Astrocyte (in vitro differentiated cells and primary cell): Measurements from ENCODE around the gene HMGN1. TPM values are rescaled to one million over a fixed set of nuclear protein-coding genes. Genes with fewer than 3 reads are reported as not detected.

ENCODE experiments used
- DNase-seq: peaks from one replicate; pipeline ENCODE4 v3.0.0-alpha.2; 2010; ENCODE audit warnings: low read depth
- FAIRE-seq: peaks from 2 replicates; lab custom pipeline; 2011; peaks lifted over from hg19 to GRCh38; lab: Jason Lieb, UNC
- H2AFZ ChIP-seq: 2 replicates; pipeline ENCODE4 v1.6.0; 2012; ENCODE audit warnings: low read depth, low read length, inconsistent platforms
- H3K27ac ChIP-seq: 2 replicates; pipeline ENCODE4 v1.5.1; 2011; ENCODE audit warnings: low read depth, low read length, inconsistent platforms
- H3K27me3 ChIP-seq: 2 replicates; pipeline ENCODE4 v1.6.0; 2011; ENCODE audit warnings: low read length, inconsistent platforms; ENCODE audit not compliant: insufficient read depth
- H3K36me3 ChIP-seq: 2 replicates; pipeline ENCODE4 v1.5.1; 2011; ENCODE audit warnings: low read length, inconsistent platforms; ENCODE audit not compliant: insufficient read depth
- H3K4me1 ChIP-seq: 2 replicates; pipeline ENCODE4 v1.5.1; 2011; ENCODE audit warnings: low read length, inconsistent platforms; ENCODE audit not compliant: insufficient read depth
- H3K4me2 ChIP-seq: 2 replicates; pipeline ENCODE4 v1.6.0; 2012; ENCODE audit warnings: low read length, inconsistent platforms
- H3K4me3 ChIP-seq: 2 replicates; pipeline ENCODE4 v1.5.1; 2011; ENCODE audit warnings: low read depth, mild to moderate bottlenecking, low read length, inconsistent platforms; ENCODE audit not compliant: insufficient read depth
- H3K79me2 ChIP-seq: 2 replicates; pipeline ENCODE4 v1.6.0; 2012; ENCODE audit warnings: mild to moderate bottlenecking, low read length, inconsistent platforms; ENCODE audit not compliant: insufficient read depth
- H3K9ac ChIP-seq: 2 replicates; pipeline ENCODE4 v1.6.0; 2012; ENCODE audit warnings: mild to moderate bottlenecking, low read length, inconsistent platforms
- H3K9me3 ChIP-seq: 2 replicates; pipeline ENCODE4 v1.5.1; 2012; ENCODE audit warnings: low read depth, mild to moderate bottlenecking, low read length, inconsistent platforms; ENCODE audit not compliant: insufficient read depth
- H4K20me1 ChIP-seq: 2 replicates; pipeline ENCODE4 v1.6.0; 2012; ENCODE audit warnings: low read length, inconsistent platforms; ENCODE audit not compliant: insufficient read depth
- H3K27ac Mint-ChIP-seq: one replicate; pipeline ENCODE4 v1.8.0; 2021; ENCODE audit warnings: mild to moderate bottlenecking, mixed read lengths; ENCODE audit not compliant: unreplicated experiment
- H3K27me3 Mint-ChIP-seq: one replicate; pipeline ENCODE4 v1.8.0; 2021; ENCODE audit warnings: low read depth, mixed read lengths; ENCODE audit not compliant: unreplicated experiment
- H3K36me3 Mint-ChIP-seq: one replicate; pipeline ENCODE4 v1.8.0; 2021; ENCODE audit warnings: low read depth, mixed read lengths; ENCODE audit not compliant: unreplicated experiment
- H3K4me1 Mint-ChIP-seq: one replicate; pipeline ENCODE4 v1.8.0; 2021; ENCODE audit warnings: low read depth, mixed read lengths; ENCODE audit not compliant: unreplicated experiment
- H3K4me3 Mint-ChIP-seq: one replicate; pipeline ENCODE4 v1.8.0; 2021; ENCODE audit warnings: mild to moderate bottlenecking, moderate library complexity, mixed read lengths; ENCODE audit not compliant: unreplicated experiment
- H3K9me3 Mint-ChIP-seq: one replicate; pipeline ENCODE4 v1.8.0; 2021; ENCODE audit warnings: mild to moderate bottlenecking, mixed read lengths; ENCODE audit not compliant: unreplicated experiment
- EZH2 ChIP-seq: IDR thresholded peaks from 2 replicates; pipeline ENCODE4 v1.6.1; 2012; ENCODE audit warnings: mild to moderate bottlenecking, low read length, inconsistent platforms; ENCODE audit not compliant: insufficient read depth
- total RNA-seq: library from RNA; stranded (reverse); gene quantifications from 2 replicates; pipeline ENCODE4 v1.2.1, GENCODE V29; 2021
- TF ChIP-seq, protein P1 (sequence below): IDR thresholded peaks from 2 replicates; pipeline ENCODE4 v1.5.1; 2011; ENCODE audit warnings: low read depth, mild to moderate bottlenecking, inconsistent platforms, low read length, moderate library complexity; ENCODE audit not compliant: insufficient read depth

HMGN1 gene
- total RNA-seq, 1 donor from 2014 or later: 272 TPM

- Mint-ChIP-seq H3K27ac (peak overlapping the region; percentile 71), H3K4me3 (peak overlapping the region; percentile 91), H3K4me1 (peaks cover 7% of the 10 kb centered on the region), H3K36me3 (peaks cover 2% of the 10 kb centered on the region), H3K9me3 (no peaks in the 10 kb centered on the region), H3K27me3 (no peaks in the 10 kb centered on the region)
- Histone ChIP-seq H3K4me2 (peak overlapping the region; percentile 96), H3K79me2 (peaks cover 8% of the 10 kb centered on the region), H3K27ac (peak overlapping the region; percentile 91), H3K4me1 (peaks cover 19% of the 10 kb centered on the region), H3K9me3 (no peaks in the 10 kb centered on the region), H3K9ac (peak overlapping the region; percentile 94), H2AFZ (peak overlapping the region; percentile 93), H4K20me1 (no peaks in the 10 kb centered on the region), H3K4me3 (peak overlapping the region; percentile 90), H3K27me3 (no peaks in the 10 kb centered on the region), H3K36me3 (no peaks in the 10 kb centered on the region)
- DNase-seq: no peak
- FAIRE-seq: no peak
- TF ChIP-seq, protein P1, sequence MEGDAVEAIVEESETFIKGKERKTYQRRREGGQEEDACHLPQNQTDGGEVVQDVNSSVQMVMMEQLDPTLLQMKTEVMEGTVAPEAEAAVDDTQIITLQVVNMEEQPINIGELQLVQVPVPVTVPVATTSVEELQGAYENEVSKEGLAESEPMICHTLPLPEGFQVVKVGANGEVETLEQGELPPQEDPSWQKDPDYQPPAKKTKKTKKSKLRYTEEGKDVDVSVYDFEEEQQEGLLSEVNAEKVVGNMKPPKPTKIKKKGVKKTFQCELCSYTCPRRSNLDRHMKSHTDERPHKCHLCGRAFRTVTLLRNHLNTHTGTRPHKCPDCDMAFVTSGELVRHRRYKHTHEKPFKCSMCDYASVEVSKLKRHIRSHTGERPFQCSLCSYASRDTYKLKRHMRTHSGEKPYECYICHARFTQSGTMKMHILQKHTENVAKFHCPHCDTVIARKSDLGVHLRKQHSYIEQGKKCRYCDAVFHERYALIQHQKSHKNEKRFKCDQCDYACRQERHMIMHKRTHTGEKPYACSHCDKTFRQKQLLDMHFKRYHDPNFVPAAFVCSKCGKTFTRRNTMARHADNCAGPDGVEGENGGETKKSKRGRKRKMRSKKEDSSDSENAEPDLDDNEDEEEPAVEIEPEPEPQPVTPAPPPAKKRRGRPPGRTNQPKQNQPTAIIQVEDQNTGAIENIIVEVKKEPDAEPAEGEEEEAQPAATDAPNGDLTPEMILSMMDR: no peak
- TF ChIP-seq EZH2: no peak
These were observed 32.1 kb upstream of the HMGN1 start for GRCh38 chr21:39381009-39381408.

DNA sequence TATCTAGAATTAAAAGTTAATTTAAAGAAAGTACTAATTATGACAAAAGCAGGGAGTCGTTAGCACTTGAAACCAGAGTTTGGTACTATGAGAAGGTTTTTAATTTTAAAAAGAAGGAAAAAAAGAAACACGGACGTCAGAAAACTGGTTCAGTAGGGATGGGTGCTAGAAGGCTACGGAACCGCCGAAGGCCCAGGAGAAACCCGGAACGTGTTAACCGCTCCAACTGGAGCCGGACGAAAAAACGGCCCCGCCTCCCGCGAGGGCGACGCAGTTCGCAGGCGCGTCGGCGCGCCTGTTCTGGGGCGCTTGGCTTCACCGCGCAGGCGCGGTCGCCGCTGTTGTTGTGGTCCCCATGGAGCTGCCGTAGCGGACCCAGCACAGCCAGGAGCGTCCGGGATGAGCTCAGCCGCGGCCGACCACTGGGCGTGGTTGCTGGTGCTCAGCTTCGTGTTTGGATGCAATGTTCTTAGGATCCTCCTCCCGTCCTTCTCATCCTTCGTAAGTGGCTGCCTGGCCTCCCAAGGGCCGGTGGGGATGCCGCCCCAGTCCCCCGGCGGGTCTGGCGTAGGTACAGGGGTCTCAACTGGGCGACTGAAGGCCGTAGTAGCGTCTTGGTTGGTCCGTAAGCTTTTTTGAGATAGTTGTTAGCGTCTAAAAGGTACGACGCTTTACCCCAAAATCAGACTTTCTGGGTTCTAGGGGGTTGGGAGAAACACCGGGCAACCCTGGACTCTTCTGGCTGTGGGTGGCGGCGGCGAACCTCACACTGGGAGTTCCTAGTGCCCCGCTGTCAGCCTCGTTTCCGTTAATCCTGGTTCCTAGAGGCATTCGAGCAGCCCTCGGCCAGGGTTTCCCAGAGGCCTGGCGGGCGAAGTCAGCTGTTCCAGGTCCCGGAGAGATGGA is 31.4 kb upstream of the HMGN1 start:
- H4K20me1 ChIP-seq: no peaks in the 10 kb centered on the region
- peak overlapping the region; percentile 91 for H3K27ac ChIP-seq
- H3K9me3 ChIP-seq: no peaks in the 10 kb centered on the region
- H3K4me1 Mint-ChIP-seq: peaks cover 7% of the 10 kb centered on the region
- H3K27ac Mint-ChIP-seq: peak overlapping the region; percentile 87
- no peaks in the 10 kb centered on the region for H3K27me3 ChIP-seq
- FAIRE-seq: no peak
- H3K9ac ChIP-seq: peak overlapping the region; percentile 94
- peak overlapping the region; percentile 96 for H3K4me2 ChIP-seq
- DNase-seq: peak; percentile 92
- H3K9me3 Mint-ChIP-seq: no peaks in the 10 kb centered on the region
- peak overlapping the region; percentile 91 for H3K4me3 Mint-ChIP-seq
- H3K36me3 Mint-ChIP-seq: no peaks in the 10 kb centered on the region
- H3K4me1 ChIP-seq: peaks cover 14% of the 10 kb centered on the region
- no peaks in the 10 kb centered on the region for H3K27me3 Mint-ChIP-seq
- no peaks in the 10 kb centered on the region for H3K36me3 ChIP-seq
- TF ChIP-seq, protein P1: no peak
- no peak for TF ChIP-seq EZH2
- H3K4me3 ChIP-seq: peak overlapping the region; percentile 90
- peaks cover 8% of the 10 kb centered on the region for H3K79me2 ChIP-seq
- H2AFZ ChIP-seq: peak overlapping the region; percentile 93
